ENCODE measurements around the gene FPGS.

FPGS gene

DNA sequence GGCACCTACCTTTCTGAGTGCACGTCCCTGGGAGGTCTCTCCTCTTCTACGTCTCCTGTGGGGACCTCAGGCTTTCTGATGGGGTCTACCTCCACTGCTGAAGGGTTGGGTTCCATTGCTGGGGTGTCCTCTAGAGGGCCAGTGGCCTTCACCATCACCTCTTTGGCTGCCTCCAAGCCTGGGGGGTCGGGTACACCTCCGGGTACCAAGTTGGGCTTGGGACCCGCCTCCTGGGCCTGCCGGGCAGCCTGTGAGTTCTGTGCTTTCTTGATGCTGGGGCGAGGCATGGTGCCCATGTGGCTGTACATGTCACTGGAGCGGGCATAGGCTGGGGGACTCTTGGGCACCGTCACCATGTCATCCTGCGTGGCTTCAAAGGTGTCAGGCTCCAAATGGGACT lies 28.7 kb upstream of the FPGS start:
- H3K27ac ChIP-seq (ENCODE audit: low read length), result 0 out of 2 replicates have a peak overlapping the region, but pooled peaks have one; percentile 27
- no peaks in the 10 kb centered on the region for H4K20me1 ChIP-seq (ENCODE audit: insufficient read depth, low read length)
- no peak overlapping the region for H3K4me3 ChIP-seq (ENCODE audit: low read depth in 1 of 2, low read length in 2 of 2)
- TF ChIP-seq EZH2 (IDR thresholded peaks at IDR 0.05; ENCODE audit: borderline replicate concordance, low read depth, low read length, severe bottlenecking), result no peak
- TF ChIP-seq, protein P1, sequence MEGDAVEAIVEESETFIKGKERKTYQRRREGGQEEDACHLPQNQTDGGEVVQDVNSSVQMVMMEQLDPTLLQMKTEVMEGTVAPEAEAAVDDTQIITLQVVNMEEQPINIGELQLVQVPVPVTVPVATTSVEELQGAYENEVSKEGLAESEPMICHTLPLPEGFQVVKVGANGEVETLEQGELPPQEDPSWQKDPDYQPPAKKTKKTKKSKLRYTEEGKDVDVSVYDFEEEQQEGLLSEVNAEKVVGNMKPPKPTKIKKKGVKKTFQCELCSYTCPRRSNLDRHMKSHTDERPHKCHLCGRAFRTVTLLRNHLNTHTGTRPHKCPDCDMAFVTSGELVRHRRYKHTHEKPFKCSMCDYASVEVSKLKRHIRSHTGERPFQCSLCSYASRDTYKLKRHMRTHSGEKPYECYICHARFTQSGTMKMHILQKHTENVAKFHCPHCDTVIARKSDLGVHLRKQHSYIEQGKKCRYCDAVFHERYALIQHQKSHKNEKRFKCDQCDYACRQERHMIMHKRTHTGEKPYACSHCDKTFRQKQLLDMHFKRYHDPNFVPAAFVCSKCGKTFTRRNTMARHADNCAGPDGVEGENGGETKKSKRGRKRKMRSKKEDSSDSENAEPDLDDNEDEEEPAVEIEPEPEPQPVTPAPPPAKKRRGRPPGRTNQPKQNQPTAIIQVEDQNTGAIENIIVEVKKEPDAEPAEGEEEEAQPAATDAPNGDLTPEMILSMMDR (IDR thresholded peaks at IDR 0.05; ENCODE audit: borderline replicate concordance, extremely low read depth, low read length, poor library complexity, severe bottlenecking), result no peak
- H3K79me2 ChIP-seq (ENCODE audit: insufficient read depth, low read length), result peaks cover 24% of the 10 kb centered on the region
- no peak overlapping the region for H3K4me2 ChIP-seq (ENCODE audit: insufficient read depth, low read length)
- DNase-seq (no peak), ATAC-seq (ENCODE audit: insufficient read depth, low read depth) (no peak)
- H3K9ac ChIP-seq (ENCODE audit: low read depth, low read length), result no peak overlapping the region
- H3K36me3 ChIP-seq (ENCODE audit: insufficient read depth, low read length), result peaks cover 5% of the 10 kb centered on the region; the same call in 1 of the 2 replicates
- peaks cover 56% of the 10 kb centered on the region for H3K4me1 ChIP-seq (ENCODE audit: insufficient read depth, low read length)
- no peak overlapping the region for H2AFZ ChIP-seq (ENCODE audit: low read depth, low read length)
- no peaks in the 10 kb centered on the region for H3K9me3 ChIP-seq (ENCODE audit: insufficient read depth, low read length, severe bottlenecking)
- no peaks in the 10 kb centered on the region for H3K27me3 ChIP-seq (ENCODE audit: insufficient read depth, low read length, poor library complexity)

DNA sequence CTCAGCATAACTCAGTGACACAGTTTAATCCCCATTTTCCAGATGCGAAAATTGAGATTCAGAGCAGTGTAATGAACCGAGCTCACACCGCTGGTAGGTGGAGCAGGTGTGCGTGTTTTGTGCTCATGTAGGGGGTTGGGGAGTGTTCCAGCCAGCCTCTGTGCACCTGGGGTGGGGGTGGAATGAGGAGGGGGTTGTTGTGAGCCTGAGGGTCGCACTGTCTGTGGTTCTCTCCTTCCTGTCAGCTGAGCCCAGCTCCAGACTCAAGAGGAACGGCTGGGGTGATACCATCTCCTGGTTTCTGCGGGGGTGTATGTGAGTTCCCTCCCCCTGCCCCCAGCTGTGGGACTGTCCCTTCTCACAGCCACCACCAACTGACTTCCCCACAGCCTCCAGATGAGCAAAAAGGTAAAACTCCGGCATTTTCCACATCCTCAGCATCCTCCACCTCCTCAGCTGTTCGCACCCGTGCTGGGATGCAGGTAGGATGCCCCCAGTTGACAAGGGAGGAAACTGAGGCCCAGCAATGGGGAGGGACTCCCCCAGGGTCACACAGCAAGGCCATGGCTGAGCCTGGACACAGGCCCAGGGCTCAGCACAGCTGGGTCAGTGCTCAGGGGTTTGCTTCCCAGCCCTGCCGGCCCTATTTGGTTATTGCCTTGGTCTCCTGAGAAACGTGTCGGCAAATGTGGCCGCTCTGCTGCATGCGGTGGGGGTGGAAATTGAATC lies 26.3 kb upstream of the FPGS start:
- Histone ChIP-seq H3K9me3 (ENCODE audit: insufficient read depth, low read length, severe bottlenecking) (no peaks in the 10 kb centered on the region), H3K27ac (ENCODE audit: low read length) (peak overlapping the region; percentile 91), H3K9ac (ENCODE audit: low read depth, low read length) (peak overlapping the region; percentile 69), H3K36me3 (ENCODE audit: insufficient read depth, low read length) (peaks cover 12% of the 10 kb centered on the region; the same call in 1 of the 2 replicates), H3K4me1 (ENCODE audit: insufficient read depth, low read length) (peaks cover 54% of the 10 kb centered on the region), H3K27me3 (ENCODE audit: insufficient read depth, low read length, poor library complexity) (no peaks in the 10 kb centered on the region), H4K20me1 (ENCODE audit: insufficient read depth, low read length) (no peaks in the 10 kb centered on the region), H3K4me2 (ENCODE audit: insufficient read depth, low read length) (peak overlapping the region; percentile 71), H3K79me2 (ENCODE audit: insufficient read depth, low read length) (peaks cover 43% of the 10 kb centered on the region), H3K4me3 (ENCODE audit: low read depth in 1 of 2, low read length in 2 of 2) (peak overlapping the region; percentile 28 to 71), H2AFZ (ENCODE audit: low read depth, low read length) (peak overlapping the region; percentile 15; the same call in 1 of the 2 replicates)
- peak; percentile 80 for ATAC-seq (ENCODE audit: insufficient read depth, low read depth)
- TF ChIP-seq EZH2 (IDR thresholded peaks at IDR 0.05; ENCODE audit: borderline replicate concordance, low read depth, low read length, severe bottlenecking), result no peak
- TF ChIP-seq, protein P1 (IDR thresholded peaks at IDR 0.05; ENCODE audit: borderline replicate concordance, extremely low read depth, low read length, poor library complexity, severe bottlenecking), result peak; percentile 25
- peak; percentile 95 for DNase-seq

DNA sequence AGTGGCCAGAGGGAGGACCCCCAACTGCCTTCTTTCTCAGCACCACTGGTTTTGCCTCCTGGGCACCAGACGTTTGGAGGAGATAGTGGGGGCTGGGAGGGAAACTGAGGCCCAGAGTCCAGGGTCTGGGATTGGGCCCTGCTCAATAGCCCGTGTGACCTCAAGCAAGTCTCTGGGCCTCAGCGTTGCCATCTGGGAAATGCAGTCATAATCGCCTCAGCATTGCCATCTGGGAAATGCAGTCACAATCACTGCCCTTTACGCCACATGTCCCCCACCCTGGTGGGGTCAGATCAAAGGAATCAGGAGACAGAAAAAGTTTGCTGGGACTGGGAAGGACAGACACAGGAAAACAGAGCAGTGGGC lies 25.8 kb upstream of the FPGS start:
- H3K27me3 ChIP-seq (ENCODE audit: insufficient read depth, low read length, poor library complexity), result no peaks in the 10 kb centered on the region
- ATAC-seq (ENCODE audit: insufficient read depth, low read depth) (0 out of 3 replicates have a peak, but pooled peaks have one; percentile 2), DNase-seq (no peak)
- TF ChIP-seq, protein P1 (IDR thresholded peaks at IDR 0.05; ENCODE audit: borderline replicate concordance, extremely low read depth, low read length, poor library complexity, severe bottlenecking), result no peak
- TF ChIP-seq EZH2 (IDR thresholded peaks at IDR 0.05; ENCODE audit: borderline replicate concordance, low read depth, low read length, severe bottlenecking), result no peak
- H3K4me1 ChIP-seq (ENCODE audit: insufficient read depth, low read length), result peaks cover 49% of the 10 kb centered on the region
- no peaks in the 10 kb centered on the region for H3K9me3 ChIP-seq (ENCODE audit: insufficient read depth, low read length, severe bottlenecking)
- peaks cover 17% of the 10 kb centered on the region for H3K36me3 ChIP-seq (ENCODE audit: insufficient read depth, low read length)
- no peaks in the 10 kb centered on the region for H4K20me1 ChIP-seq (ENCODE audit: insufficient read depth, low read length)
- H3K9ac ChIP-seq (ENCODE audit: low read depth, low read length), result peak overlapping the region; percentile 69
- peak overlapping the region; percentile 28 to 71 for H3K4me3 ChIP-seq (ENCODE audit: low read depth in 1 of 2, low read length in 2 of 2)
- no peak overlapping the region for H2AFZ ChIP-seq (ENCODE audit: low read depth, low read length)
- H3K4me2 ChIP-seq (ENCODE audit: insufficient read depth, low read length), result peak overlapping the region; percentile 71
- H3K27ac ChIP-seq (ENCODE audit: low read length), result peak overlapping the region; percentile 91
- H3K79me2 ChIP-seq (ENCODE audit: insufficient read depth, low read length), result peaks cover 48% of the 10 kb centered on the region

Data from DND-41 (cell line).